DMS 273 (cell line): ENCODE measurements around the gene POU5F2.

Source experiments
- DNase-seq: peaks from one replicate; lab custom pipeline; 2025; ENCODE audit not compliant: unreplicated experiment; lab: John Stamatoyannopoulos, UW

The POU5F2 gene

GRCh38 chr5:93741136-93741811 lies at the start of gene POU5F2:
POU5F2 (minus strand) TSS chr5:93741600; CDS start chr5:93741563, 37 bp downstream.
- DNase-seq = no peak

- no peak for DNase-seq
These were observed 49.0 kb upstream of the POU5F2 start for GRCh38 chr5:93790401-93790800.

DNA sequence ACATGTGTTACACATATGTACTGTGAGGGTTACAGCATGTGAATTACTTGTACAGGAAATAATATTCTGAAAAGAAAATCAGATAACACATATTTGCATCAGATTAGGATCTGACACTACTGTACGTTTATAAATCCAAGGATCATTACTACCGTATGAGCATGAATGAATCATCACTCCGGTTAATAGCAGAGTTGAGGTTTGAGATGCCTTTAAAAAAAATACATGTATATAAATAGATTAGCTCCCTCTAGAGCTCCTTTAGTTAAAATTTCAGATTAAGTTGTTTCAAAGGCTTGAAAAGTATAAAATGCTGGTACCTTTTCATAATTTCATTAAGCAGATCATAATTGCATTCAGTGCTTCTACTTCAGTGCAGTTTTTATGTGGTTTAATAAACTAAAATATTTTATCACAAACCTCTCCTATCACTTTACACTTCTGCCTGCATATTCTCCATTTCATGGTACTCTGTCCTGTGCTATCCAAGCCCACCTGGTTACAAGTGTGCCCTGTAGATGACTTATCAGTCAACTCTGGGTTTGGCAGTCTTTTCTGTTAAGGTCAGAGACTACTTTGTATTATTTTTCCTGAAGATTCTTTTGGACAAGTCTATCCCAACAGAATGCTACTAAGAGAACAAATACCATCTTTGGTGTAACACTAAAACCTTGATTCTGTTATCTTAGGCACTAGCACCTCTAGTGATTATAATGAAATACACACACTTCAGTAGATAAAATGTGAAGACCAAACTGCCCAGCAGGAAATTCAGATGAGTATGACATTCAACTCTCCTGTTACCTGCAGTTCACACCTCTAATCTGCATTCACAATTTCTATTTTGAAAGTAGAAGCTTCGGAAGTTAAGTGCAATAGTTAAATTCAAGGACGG lies 48.0 kb upstream of the POU5F2 start:
- peak; percentile 13 for DNase-seq

- no peak for DNase-seq
These were observed 46.2 kb upstream of the POU5F2 start for GRCh38 chr5:93787598-93787997.

GRCh38 chr5:93785475-93785874 lies 44.1 kb upstream of the POU5F2 start:
- no peak for DNase-seq

- no peak for DNase-seq
These were observed 41.6 kb upstream of the POU5F2 start for GRCh38 chr5:93782978-93783377.

- no peak for DNase-seq
These were observed 36.2 kb upstream of the POU5F2 start for GRCh38 chr5:93777620-93778019.

- DNase-seq = no peak
These were observed 15.0 kb upstream of the POU5F2 start for GRCh38 chr5:93756372-93756771.

DNA sequence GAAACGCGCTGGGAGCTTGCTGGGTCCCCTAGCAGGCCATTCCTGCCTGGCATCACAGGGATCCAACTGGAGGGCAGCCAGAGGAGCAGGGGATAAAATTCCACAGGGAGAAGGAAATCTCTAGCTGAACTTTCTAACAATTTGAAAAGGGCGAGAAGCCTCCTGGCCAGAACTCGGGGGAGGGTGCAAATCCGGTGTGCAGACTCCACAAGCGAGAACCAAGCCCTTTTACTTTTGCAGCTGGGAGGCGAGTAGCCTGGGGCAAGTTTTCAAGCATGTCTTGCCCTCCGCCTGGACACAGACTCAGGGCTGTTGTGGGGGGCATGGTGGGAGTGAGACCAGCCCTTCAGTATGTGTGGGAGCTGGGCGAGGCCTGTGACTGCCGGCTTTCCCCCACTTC lies 14.3 kb upstream of the POU5F2 start:
- DNase-seq = no peak

DNA sequence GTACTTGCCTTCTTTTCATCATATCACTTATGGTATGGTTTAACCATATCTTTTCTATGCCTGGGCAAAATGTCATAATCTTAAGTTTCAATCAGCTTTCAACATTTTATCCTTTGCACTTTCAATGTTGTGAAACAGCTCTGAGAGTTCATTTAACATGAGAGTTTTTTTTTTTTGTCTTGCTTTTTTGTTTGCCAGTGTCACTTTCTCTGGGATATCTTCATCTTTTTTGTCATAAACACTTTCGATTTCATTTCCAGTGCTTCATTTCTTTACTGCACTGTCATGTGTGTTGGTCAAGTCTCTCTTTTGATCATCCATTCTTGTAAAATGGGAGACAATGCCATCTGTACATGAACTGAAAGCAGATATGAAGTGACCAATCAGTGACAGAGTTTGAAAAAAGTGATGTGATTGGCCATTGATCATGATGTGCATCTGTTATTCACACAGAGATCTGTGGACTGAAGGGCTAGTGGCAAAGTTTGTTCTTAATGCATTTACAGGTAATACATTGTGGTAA lies 7.5 kb upstream of the POU5F2 start:
- DNase-seq = no peak

- no peak for DNase-seq
These were observed 5.1 kb upstream of the POU5F2 start for GRCh38 chr5:93746406-93747056.

- no peak for DNase-seq
These were observed 5.1 kb downstream of the POU5F2 start for GRCh38 chr5:93736284-93736683.

DNA sequence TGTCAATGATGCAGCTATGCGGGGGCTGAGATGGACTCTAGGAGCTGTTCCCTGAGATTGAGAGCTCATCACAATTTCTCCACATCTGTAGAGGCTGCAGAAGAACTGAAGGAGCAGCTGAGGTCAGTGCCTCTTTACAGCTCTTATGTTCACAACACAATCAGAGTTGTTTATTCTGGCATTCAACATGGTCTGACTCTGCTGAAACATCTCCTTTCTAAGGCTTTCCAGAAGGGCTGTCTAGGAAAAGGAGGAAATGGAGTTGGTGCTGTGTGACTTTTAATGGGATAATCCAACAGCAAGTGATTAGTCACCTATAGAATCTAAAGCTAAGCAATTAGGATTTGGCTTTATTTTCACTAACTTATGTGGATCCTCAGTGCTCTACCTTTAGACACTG lies 6.0 kb downstream of the POU5F2 start:
- no peak for DNase-seq

DNA sequence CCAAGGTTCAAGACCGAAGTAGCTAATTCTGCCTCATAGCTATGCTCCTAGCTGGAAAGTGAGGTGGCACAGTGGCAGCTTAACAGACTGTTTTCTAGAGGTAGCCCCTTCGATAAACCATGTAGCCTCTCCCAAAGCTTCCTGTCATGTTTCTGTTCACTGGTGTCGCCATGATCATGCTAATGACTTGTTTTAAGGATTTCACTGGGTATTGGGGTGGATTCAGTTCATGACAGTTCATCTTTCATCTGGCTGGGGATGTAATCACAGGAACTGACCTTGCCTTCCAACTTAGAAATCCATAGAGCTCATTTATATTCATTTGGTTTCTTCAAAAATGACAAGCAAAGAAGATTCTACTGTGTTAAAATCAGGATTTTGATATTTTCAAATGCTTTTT lies 9.4 kb downstream of the POU5F2 start:
- no peak for DNase-seq

DNA sequence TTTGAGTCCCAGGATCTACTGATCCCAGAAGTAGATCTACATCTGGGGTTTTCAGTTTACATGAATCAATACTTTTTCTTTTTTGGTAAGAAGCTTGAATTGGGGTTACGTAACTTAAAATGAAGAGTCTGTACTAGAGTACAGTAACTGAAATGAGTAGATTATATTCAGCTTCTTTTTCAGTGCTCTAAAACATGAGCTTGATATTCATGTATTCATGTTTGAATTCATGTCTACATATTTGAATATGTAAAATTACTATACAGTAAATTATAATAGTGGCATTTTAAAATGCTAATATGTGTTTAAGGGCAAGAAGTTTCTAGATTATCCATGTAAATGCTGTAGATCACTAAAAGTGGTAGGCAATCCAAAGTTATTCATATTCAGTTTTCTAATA lies 14.8 kb downstream of the POU5F2 start:
- no peak for DNase-seq

DNA sequence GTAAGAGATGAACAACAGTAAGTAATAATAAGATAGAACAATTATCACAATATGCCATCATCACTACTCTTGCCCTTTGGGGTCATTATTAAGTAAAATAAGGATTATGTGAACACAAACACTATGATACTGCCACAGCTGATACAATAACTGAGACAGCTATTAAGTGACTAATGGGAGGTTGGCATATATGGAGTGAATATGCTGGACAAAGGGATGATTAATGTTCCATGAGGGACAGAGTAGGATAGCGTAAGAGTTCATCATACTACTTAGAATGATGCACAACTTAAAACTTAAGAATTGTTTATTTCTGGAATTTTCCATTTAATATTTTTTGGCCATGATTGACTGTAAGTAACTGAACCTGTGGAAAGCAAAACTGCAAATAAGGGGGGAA lies 16.6 kb downstream of the POU5F2 start:
- no peak for DNase-seq

DNA sequence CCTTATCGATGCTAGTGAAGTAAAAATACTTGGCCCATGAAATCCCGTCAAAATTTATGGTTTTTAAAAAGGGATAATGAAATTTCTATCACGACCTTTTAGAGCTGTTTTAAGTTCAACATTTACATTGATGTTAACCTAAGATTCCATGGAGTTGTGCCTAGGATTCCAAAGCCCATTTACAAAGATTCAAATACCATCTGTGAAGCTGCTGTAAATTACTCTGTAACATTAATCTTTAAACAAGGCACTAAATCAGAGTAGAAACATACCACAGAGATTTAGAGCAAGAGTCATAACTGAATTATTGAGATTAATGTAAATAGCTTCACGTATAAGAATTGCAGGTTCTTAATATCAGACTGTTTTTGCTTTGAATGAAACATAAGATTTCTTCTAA lies 17.7 kb downstream of the POU5F2 start:
- DNase-seq = no peak

DNA sequence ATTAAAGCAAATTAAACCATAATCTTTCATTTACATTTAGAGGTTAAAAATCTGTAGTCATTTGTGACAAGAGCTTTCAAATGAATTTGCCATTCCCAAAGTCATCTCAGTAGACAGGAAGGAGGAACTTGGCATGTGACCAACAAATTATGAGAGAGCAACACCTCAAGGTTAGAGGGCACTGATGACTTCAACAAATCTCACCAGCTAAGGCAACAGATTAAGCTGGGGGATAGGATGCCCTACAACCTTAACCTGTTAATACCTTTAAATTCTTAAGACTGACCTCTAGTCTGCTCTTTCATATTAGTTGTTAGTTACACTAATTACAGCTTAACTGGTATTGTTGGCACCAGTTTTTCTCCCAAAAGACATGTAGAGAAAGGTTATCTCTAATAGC lies 18.4 kb downstream of the POU5F2 start:
- DNase-seq = peak; percentile 6

GRCh38 chr5:93722588-93722987 lies 18.8 kb downstream of the POU5F2 start:
- no peak for DNase-seq

DNA sequence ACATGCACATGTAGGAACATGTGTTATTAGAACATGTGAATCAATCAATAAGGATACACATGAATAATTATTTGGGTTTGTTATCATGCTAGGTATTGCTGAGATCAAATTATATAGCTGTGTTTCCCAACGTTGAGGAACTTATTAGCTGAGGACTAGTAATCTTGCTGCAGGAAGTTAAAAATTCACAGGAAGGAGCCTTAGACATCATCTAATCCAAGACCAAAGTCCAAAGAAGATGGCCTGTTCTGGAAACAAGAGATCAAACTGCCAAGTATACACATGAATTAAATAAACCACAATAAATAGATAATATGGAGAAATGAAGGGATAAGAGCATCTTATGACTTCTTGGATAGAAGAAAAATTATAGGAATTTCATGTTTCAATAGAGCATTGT lies 19.9 kb downstream of the POU5F2 start:
- no peak for DNase-seq

DNA sequence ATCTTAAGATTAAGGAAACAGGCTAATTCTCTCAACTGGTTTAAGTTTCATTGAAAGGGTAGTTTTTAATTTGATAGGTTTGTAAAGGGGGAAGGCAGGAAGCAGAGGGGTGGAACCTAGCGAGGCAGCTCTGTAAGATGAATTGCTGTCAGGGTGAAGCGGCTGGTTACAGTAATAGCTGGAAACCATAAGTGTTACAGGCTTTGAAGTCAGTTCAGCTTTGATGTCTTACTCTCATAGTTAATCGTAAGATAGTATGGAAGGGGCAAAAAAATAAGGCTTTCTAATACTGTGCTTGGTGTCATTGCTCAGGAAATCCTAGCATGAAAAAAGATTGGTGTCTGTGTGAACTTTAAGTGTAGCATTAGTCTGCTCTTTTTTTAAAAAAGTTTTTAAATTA lies 20.3 kb downstream of the POU5F2 start:
- DNase-seq = no peak

DNA sequence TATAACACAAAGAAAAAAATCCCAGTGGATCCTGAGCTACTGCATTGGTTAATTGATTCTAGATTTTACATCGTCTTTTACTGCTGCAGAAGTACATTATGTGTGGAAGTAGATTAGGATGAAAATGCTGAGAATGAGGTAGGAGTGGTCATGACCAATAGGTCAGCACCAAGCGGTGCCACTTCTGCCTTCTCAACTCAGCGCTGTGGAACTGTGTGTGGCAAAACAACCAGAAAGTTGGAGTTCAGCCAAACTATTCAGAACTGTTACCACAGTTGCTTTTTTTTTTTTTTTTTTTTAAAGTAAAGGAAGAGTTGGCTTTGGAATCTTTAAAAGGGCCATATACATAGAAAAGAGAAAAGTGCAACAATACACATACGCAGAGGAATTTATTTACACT lies 24.2 kb downstream of the POU5F2 start:
- peak; percentile 19 for DNase-seq
